ENCODE data around the gene THBS2. TPM values are rescaled to one million over a fixed set of nuclear protein-coding genes. Genes with fewer than 3 reads are reported as not detected.

Gene THBS2
- total and polyA plus RNA-seq, 2 of the 8 experiments (the other 6 are each of a cell fraction or from before 2014, with no cell fraction given), result 11.0 to 22.5 TPM

GRCh38 chr6:169254456-169255316 is 1.0 kb upstream of the THBS2 start:
- H3K9me3 ChIP-seq (ENCODE audit: insufficient read depth in 2 of 2, low read depth in 1 of 2, low read length in 1 of 2), result no peaks in the 10 kb centered on the region
- no peaks in the 10 kb centered on the region for H3K79me1 ChIP-seq (ENCODE audit: low read depth, low read length)
- H3K79me2 ChIP-seq (ENCODE audit: control insufficient read depth in 1 of 2, insufficient read depth in 2 of 2, low read length in 2 of 2), result no peaks in the 10 kb centered on the region
- ChIA-PET POLR2A (ENCODE audit: partially characterized antibody) (interaction anchor here (1.3 to 2.2 kb wide), 2 partner anchors 10 to 16 kb away, joined by 4 to 12 read pairs; no protein-coding TSS in a partner anchor), CTCF (ENCODE audit: partially characterized antibody) (no interaction called here)
- H3K36me3 ChIP-seq (ENCODE audit: control insufficient read depth in 2 of 4, insufficient read depth in 4 of 4, low read length in 3 of 4), result no peaks in the 10 kb centered on the region
- H4K20me1 ChIP-seq (replicated peaks in 1 of 2; ENCODE audit: control insufficient read depth in 1 of 2, insufficient read depth in 2 of 2, low read length in 2 of 2), result no peaks in the 10 kb centered on the region
- H3K27me3 ChIP-seq (replicated peaks in 1 of 4; ENCODE audit: control insufficient read depth in 3 of 4, extremely low read depth in 1 of 4, insufficient read depth in 3 of 4, low read length in 3 of 4), result peaks cover 0 to 13% (median 9%) of the 10 kb centered on the region in 4 experiments; a peak in 5 of 7 replicates
- no peak overlapping the region for H4K5ac ChIP-seq (ENCODE audit: insufficient read length, low read depth, low read length)
- peak overlapping the region; percentile 53 for H2BK15ac ChIP-seq (ENCODE audit: low read length)
- H2BK20ac ChIP-seq (ENCODE audit: low read length), result peak overlapping the region; percentile 98
- H3K56ac ChIP-seq (replicated peaks; ENCODE audit: insufficient read length, low read depth, low read length), result no peak overlapping the region
- DNase-seq (ENCODE audit: low read depth in 1 of 2, low spot score in 2 of 2) (no peak), FAIRE-seq (no peak)
- peaks cover 16% of the 10 kb centered on the region for H3K23me2 ChIP-seq (ENCODE audit: low read depth, low read length)
- no peak overlapping the region for H3K27ac ChIP-seq (ENCODE audit: low read depth, low read length)
- no peak overlapping the region for H3K23ac ChIP-seq (ENCODE audit: insufficient read length)
- H2AK5ac ChIP-seq (ENCODE audit: low read depth, low read length), result no peak overlapping the region
- 67% methylated on average over 19 of the region's 19 CpGs; no CpG with 5 or more reads in 1 of the 2 experiments for WGBS, 2 experiments (ENCODE audit: extremely low coverage in 1 of 2, insufficient coverage in 1 of 2, insufficient read length in 1 of 2, insufficient replicate concordance in 2 of 2, low coverage in 1 of 2, low lambda C conversion rate in 2 of 2, missing lambda C conversion rate in 1 of 2)
- H3K9ac ChIP-seq (replicated peaks in 1 of 4; ENCODE audit: extremely low read depth in 1 of 4, low read depth in 3 of 4, low read length in 3 of 4), result no peak overlapping the region
- H4K91ac ChIP-seq (replicated peaks; ENCODE audit: insufficient read length, low read length), result peak overlapping the region; percentile 61
- peak overlapping the region; percentile 86; the same call in 1 of the 2 replicates for H2BK5ac ChIP-seq (ENCODE audit: low read depth, low read length)
- peak overlapping the region; percentile 22 to 74 for H3K4me2 ChIP-seq (ENCODE audit: insufficient read depth in 1 of 2, low read depth in 2 of 2, low read length in 2 of 2)
- peak overlapping the region; percentile 89; the same call in 1 of the 2 replicates for H2BK12ac ChIP-seq (ENCODE audit: low read depth, low read length)
- peak overlapping the region; percentile 57 for H3K14ac ChIP-seq (ENCODE audit: insufficient read length)
- no peak overlapping the region for H3K4ac ChIP-seq (replicated peaks; ENCODE audit: insufficient read length, low read depth, low read length)
- H2AFZ ChIP-seq (ENCODE audit: low read length), result no peak overlapping the region
- H3K4me3 ChIP-seq (ENCODE audit: extremely low read depth in 1 of 4, insufficient read depth in 2 of 4, low read depth in 3 of 4, low read length in 4 of 4), result peak overlapping the region in 1 of 4 experiments; percentile 28; a peak in 1 of 8 replicates
- peaks cover 15 to 40% (median 23%) of the 10 kb centered on the region in 4 experiments for H3K4me1 ChIP-seq (replicated peaks in 1 of 4; ENCODE audit: control insufficient read depth in 3 of 4, insufficient read depth in 4 of 4, low read length in 3 of 4)
- H4K8ac ChIP-seq (ENCODE audit: extremely low read depth, insufficient read depth, low read length), result no peak overlapping the region
- H3K18ac ChIP-seq (ENCODE audit: extremely low read depth, low read length), result 0 out of 2 replicates have a peak overlapping the region, but pooled peaks have one; percentile 38
- no peak overlapping the region for H2BK120ac ChIP-seq (replicated peaks; ENCODE audit: low read depth, low read length)
- TF ChIP-seq CBX8 (IDR thresholded peaks at IDR 0.05; ENCODE audit: borderline replicate concordance, low read depth, low read length), result no peak
- no peak for TF ChIP-seq TBP (IDR thresholded peaks at IDR 0.05; ENCODE audit: low read depth, low read length)
- TF ChIP-seq ATF3 (IDR thresholded peaks at IDR 0.05; ENCODE audit: insufficient read depth, low read depth, low read length), result no peak
- no peak for TF ChIP-seq NRF1 (IDR thresholded peaks at IDR 0.05; ENCODE audit: low read depth, low read length)
- no peak for TF ChIP-seq EP300 (IDR thresholded peaks at IDR 0.05; ENCODE audit: borderline replicate concordance in 1 of 2, low read depth in 2 of 2, low read length in 2 of 2)
- no peak for TF ChIP-seq FOSL1 (IDR thresholded peaks at IDR 0.05; ENCODE audit: insufficient read depth, low read depth, low read length)
- TF ChIP-seq SP2 (IDR thresholded peaks at IDR 0.05; ENCODE audit: low read length), result no peak
- TF ChIP-seq SIX5 (IDR thresholded peaks at IDR 0.05; ENCODE audit: low read depth, low read length), result no peak
- TF ChIP-seq BRCA1 (IDR thresholded peaks at IDR 0.05; ENCODE audit: low read depth, low read length), result no peak
- TF ChIP-seq, protein P1, sequence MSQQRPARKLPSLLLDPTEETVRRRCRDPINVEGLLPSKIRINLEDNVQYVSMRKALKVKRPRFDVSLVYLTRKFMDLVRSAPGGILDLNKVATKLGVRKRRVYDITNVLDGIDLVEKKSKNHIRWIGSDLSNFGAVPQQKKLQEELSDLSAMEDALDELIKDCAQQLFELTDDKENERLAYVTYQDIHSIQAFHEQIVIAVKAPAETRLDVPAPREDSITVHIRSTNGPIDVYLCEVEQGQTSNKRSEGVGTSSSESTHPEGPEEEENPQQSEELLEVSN (IDR thresholded peaks at IDR 0.05), result no peak
- no peak for TF ChIP-seq YY1 (IDR thresholded peaks at IDR 0.05; ENCODE audit: low read depth, low read length)

All from H1 (cell line).